ENCODE measurements around the gene PIK3AP1.
"Not testable (repeated sequence)": the region's sequence is repeated elsewhere in the genome, so short reads cannot be mapped to it uniquely, and the experiment has no call there.

- TF ChIP-seq CTCF (conservative IDR thresholded peaks at IDR 0.05); EZH2 (IDR thresholded peaks at IDR 0.05; ENCODE audit: low read depth): not testable (repeated sequence)
Measured at GRCh38 chr10:96574564-96574963, 145.8 kb downstream of the PIK3AP1 start.
